Central memory CD4-positive, alpha-beta T cell (primary cell): ENCODE results near the gene MDFIC2.

Source experiments
- DNase-seq: peaks from one replicate; pipeline ENCODE4 v3.0.0; 2022

Gene MDFIC2

DNA sequence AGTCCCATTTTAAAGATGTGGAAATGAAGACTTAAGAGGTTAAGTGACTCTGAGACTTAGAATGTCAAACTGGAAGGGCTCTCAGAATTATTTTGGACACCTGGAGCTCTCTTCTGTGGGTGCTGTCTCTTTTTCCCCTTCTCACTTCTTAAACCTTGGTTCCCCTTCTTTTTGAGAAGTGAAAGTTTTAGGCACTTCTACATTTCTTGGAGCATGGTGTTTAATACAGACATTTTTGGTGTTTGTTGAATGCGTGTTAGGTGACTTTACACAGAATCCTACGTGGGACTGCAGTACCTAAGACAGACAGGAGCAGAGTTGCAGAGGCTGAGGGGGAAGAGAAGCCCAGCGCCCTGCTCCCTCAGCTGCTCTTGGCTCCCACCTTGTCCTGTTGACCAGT is 133.3 kb downstream of the MDFIC2 start:
- no peak for DNase-seq

DNA sequence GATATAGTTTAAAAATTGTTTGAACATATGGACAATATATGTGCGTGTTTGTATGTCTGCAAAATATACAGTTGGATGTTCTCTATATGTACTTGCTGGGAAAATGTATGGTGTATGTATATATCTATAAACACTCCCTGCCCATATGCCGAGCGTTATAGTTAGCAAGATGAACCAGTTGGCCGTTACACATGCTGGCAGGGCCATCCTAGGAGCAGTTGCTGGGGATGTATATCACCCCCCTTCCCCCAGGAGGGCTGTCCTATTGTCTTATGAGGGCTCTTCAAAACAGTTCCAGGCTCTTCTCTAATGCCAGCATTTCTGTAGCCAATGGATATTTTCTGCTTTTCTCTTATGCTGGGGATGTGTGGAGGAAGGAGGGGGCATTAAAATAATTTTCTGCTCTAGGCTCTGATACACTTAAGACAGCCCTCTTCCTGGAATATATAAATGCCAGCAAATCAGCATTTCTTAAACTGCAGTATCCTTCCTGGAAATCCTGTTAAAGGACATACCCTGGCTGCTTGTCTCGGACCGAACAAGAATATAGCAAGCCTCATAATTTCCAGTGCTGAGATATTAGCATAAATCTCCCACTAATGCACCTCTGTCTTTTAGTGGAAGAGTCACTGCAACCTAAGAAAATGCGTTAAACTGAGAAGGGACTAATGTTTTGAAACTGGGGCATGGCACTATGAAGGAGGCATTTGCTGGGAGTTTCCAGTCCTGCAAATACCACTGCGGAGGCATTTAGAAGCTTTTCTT is 134.4 kb downstream of the MDFIC2 start:
- DNase-seq: no peak

DNA sequence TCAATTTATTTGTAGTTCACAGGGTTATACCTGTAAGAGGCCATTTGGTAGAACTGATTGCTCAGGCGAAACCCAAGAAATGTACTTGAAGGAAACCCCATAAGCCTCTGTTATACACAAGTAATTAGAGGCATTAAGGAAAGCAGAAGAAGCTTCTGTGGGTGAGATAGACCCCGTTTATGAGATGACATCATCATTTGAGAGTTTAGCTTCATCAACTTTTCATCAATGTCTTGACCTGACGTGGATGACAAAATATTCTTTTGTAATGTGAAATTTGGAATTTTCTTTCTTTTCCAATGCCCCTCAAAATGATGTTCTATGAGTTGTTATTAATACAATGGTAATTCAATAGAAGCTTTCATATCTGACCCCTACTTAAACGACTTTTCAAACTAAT is 136.2 kb downstream of the MDFIC2 start:
- DNase-seq: no peak

DNA sequence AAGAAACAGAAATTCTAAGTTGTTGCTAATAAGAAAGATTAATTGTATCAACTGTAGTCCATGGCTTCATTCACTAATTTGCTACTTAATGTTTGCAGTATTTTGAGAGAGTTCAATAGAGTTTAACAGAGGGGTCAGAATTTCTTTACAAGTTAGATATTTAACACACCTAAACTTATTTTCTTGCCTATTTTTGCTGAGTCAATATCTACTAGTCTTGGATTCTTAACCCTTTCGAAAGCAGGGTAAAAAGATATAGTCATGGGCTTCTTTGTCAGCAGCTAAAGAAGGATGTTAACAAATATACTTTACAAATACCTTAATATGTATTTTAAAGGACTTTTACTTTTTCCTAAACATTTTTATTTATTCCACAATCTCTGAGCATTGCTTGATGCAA is 155.6 kb downstream of the MDFIC2 start:
- no peak for DNase-seq

DNA sequence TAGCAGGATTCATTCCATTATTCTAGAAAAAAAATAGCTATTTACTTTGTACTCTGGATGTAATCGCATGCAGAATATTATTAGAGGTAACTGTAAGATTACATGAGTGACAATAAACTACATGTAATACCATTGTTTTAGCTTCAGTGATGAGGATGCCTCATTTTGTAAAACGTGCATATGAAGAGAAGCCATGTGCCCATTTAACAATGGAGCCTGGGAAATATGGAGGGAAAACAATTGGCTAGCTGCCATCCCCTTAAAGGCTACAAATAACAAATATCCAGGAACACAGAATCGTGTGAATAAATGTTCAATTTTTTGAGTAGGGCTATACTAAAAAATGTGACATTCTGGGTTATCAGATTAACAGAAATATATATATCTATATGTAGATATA is 161.8 kb downstream of the MDFIC2 start:
- no peak for DNase-seq

DNA sequence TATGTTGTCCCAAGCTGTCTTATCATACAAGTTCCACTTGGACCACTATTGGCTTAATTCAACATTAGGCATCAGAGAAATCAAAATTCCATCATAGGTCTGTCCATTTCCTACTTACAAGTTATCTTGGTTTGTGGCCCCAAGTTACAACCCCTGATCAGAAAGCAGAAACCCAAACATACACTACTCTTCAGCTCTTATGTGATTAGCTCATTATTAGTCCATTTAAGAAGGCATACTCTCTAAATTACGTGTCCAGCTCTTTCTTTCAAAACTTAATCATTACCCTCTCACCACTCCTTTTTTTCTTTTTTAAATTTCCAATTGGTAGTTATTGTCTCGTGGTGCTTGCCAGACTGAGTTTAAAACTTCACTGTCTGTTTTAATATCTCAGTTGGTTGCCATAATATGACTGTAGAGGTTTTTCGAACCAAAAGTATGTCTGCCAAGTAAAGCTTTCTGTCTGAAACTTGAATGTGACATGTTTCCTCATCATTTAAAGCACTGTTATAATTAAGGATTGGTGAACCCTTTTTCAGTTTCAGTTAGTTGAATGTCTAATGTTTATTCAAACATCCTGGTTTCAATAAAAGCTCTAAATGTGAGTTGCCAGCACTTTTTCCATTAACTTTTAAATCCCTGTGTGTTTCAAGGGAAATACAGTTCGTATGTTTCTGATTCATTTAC is 162.6 kb downstream of the MDFIC2 start:
- no peak for DNase-seq
